Upper lobe of left lung (tissue), 6 donors: ENCODE data around the gene SLC46A1. TPM values are rescaled to one million over a fixed set of nuclear protein-coding genes. Genes with fewer than 3 reads are reported as not detected.

Experiments used
- ATAC-seq, 2 donors: fragments of 200-7000 bp; cut with Tn5 transposase; one replicate each; pipeline ENCODE4 v1.9.1; 2022; ENCODE audit warnings: mild to moderate bottlenecking in 2 of 2, moderate library complexity in 2 of 2; ENCODE audit not compliant: low FRiP score in 2 of 2
- DNase-seq, 2 donors: peaks; one replicate each; pipeline ENCODE4 v3.0.0-alpha.2; 2019 to 2020
- H3K27ac ChIP-seq, 4 donors: fragments of 200-600 bp; sonication (generic); one replicate each; pipeline ENCODE4 v1.5.1; 2016 to 2019
- H3K27me3 ChIP-seq, 4 donors: fragments of 200-600 bp; sonication (generic); one replicate each; pipeline ENCODE4 v1.5.1; 2017 to 2019
- H3K36me3 ChIP-seq, 4 donors: fragments of 200-600 bp; sonication (generic); one replicate each; pipeline ENCODE4 v1.5.1; 2016 to 2019
- H3K4me1 ChIP-seq, 4 donors: fragments of 200-600 bp; sonication (generic); one replicate each; pipeline ENCODE4 v1.5.1; 2018 to 2019
- H3K4me3 ChIP-seq, 4 donors: fragments of 200-600 bp; sonication (generic); one replicate each; pipeline ENCODE4 v1.5.1; 2017 to 2019; ENCODE audit warnings: mild to moderate bottlenecking in 2 of 4, moderate library complexity in 1 of 4
- H3K9me3 ChIP-seq, 4 donors: fragments of 200-600 bp; sonication (generic); one replicate each; pipeline ENCODE4 v1.5.1; 2018 to 2019
- EP300 ChIP-seq, 4 donors: sonication (generic); formaldehyde crosslinking; IDR thresholded peaks; one replicate each; pipeline ENCODE4 v1.5.1; 2017; ENCODE audit warnings: antibody characterized with exemption in 4 of 4, control low read depth in 2 of 4
- POLR2A ChIP-seq, 4 donors: fragments of 450-650 bp; IDR thresholded peaks; one replicate each; pipeline ENCODE4 v1.5.1; 2016 to 2017; ENCODE audit warnings: antibody characterized with exemption in 4 of 4, mild to moderate bottlenecking in 2 of 4
- POLR2AphosphoS5 ChIP-seq, 2 donors: sonication (generic); formaldehyde crosslinking; IDR thresholded peaks; one replicate each; pipeline ENCODE4 v1.5.1; 2017; ENCODE audit warnings: antibody characterized with exemption in 2 of 2
- WGBS, 2 donors: methylation state at CpG; one replicate each; pipeline ENCODE4 v1.1.5; 2017 to 2018; 5-methylcytosine and 5-hydroxymethylcytosine counted together
- total RNA-seq, 6 donors: library from RNA; depleted of rRNA in 4 of 6; stranded (reverse); fragments of >200 nt in 4 of 6; gene quantifications; one replicate each; pipeline versions ENCODE4 v1.1.0 to v1.2.1, GENCODE V29; 2016 to 2021
- TF ChIP-seq, protein P1 (sequence below), 6 experiments: fragments of 450-650 bp in 4 of 6; fragments of 200-600 bp in 2 of 6; sonication (generic) in 2 of 6; IDR thresholded peaks; one replicate each; pipeline ENCODE4 v1.5.1; 2016 to 2019; ENCODE audit warnings: antibody characterized with exemption in 6 of 6
- donor health status: DM: no; HTN: no; CAD: no; lungs with moderate emphysema.
- donor health status: DM: no; HTN: yes; CAD: no; lungs with severe emphysema.

SLC46A1 gene
- total RNA-seq, 6 donors from 2014 or later: 15.0 to 44.0 (median 19.8) TPM

DNA sequence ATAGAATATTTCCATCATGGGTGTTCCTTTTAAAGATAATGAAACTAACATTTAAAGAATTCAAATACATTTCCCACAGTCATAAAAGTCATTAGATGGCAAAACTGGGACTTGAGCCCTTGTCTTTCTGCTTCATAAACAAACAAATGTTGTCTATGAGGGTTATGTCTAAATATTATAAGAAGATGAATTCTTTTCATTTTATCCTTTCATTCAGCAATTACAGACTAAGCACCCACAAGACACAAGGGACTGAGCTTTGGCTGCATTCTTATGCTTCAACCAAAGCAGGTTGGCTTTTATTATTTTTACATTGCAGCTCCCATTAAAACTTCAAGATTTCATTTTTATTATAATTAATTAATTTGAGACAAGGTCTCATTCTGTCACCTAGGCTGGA lies 19.6 kb downstream of the SLC46A1 start:
- no peak for DNase-seq
- TF ChIP-seq EP300 (IDR thresholded peaks at IDR 0.05) (no peak), POLR2AphosphoS5 (IDR thresholded peaks at IDR 0.05) (no peak), POLR2A (IDR thresholded peaks at IDR 0.05) (no peak)
- TF ChIP-seq, protein P1, sequence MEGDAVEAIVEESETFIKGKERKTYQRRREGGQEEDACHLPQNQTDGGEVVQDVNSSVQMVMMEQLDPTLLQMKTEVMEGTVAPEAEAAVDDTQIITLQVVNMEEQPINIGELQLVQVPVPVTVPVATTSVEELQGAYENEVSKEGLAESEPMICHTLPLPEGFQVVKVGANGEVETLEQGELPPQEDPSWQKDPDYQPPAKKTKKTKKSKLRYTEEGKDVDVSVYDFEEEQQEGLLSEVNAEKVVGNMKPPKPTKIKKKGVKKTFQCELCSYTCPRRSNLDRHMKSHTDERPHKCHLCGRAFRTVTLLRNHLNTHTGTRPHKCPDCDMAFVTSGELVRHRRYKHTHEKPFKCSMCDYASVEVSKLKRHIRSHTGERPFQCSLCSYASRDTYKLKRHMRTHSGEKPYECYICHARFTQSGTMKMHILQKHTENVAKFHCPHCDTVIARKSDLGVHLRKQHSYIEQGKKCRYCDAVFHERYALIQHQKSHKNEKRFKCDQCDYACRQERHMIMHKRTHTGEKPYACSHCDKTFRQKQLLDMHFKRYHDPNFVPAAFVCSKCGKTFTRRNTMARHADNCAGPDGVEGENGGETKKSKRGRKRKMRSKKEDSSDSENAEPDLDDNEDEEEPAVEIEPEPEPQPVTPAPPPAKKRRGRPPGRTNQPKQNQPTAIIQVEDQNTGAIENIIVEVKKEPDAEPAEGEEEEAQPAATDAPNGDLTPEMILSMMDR (IDR thresholded peaks at IDR 0.05): no peak
- peaks cover 5 to 30% (median 22%) of the 10 kb centered on the region in 4 donors for H3K4me1 ChIP-seq

DNA sequence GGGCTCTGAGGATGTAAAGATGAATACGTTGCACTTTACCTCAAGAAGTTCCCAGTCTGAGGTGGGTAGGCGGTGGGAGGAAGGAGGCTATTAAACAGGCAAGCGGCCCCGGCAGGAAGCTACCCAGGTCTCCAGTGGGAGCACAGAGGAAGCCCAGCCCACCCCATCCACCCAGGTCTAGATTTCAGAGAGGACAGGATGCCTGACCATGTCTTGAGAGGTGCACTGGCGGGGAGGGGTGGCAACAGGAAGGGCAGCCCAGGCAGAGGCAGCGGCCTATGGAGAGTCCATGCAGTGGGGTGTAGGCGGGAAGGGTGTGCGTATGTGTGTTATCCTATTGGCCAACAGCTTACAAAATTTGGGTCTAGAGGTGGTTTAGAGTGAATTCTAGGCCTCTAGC lies 20.6 kb downstream of the SLC46A1 start:
- Histone ChIP-seq H3K4me1 (peaks cover 15 to 39% (median 31%) of the 10 kb centered on the region in 4 donors), H3K36me3 (peaks cover 7 to 27% (median 16%) of the 10 kb centered on the region in 4 donors), H3K27me3 (no peaks in the 10 kb centered on the region), H3K4me3 (peak overlapping the region in 3 of 4 donors; percentile 57 to 71 (median 64)), H3K27ac (peak overlapping the region in 2 of 4 donors; percentile 73 to 75), H3K9me3 (no peaks in the 10 kb centered on the region)
- no peak for DNase-seq
- TF ChIP-seq POLR2A (IDR thresholded peaks at IDR 0.05): no peak
- no peak for TF ChIP-seq POLR2AphosphoS5 (IDR thresholded peaks at IDR 0.05)
- TF ChIP-seq, protein P1 (IDR thresholded peaks at IDR 0.05): no peak
- no peak for TF ChIP-seq EP300 (IDR thresholded peaks at IDR 0.05)
- ATAC-seq: no peak
- WGBS, 2 donors: 63 to 77% methylated on average over 8 of the region's 8 CpGs

More for the DNA sequence above, 19.6 kb downstream of the SLC46A1 start:
- H3K27ac ChIP-seq: no peak overlapping the region
- H3K27me3 ChIP-seq: no peaks in the 10 kb centered on the region
- H3K4me3 ChIP-seq: no peak overlapping the region
- H3K9me3 ChIP-seq: no peaks in the 10 kb centered on the region
- peaks cover 7 to 37% (median 20%) of the 10 kb centered on the region in 4 donors for H3K36me3 ChIP-seq
- no peak for ATAC-seq

GRCh38 chr17:28385037-28385400 lies 21.0 kb downstream of the SLC46A1 start:
- DNase-seq (peak; percentile 46 to 88), ATAC-seq (peak; percentile 3 to 35)
- Histone ChIP-seq H3K36me3 (peaks cover 4 to 23% (median 16%) of the 10 kb centered on the region in 4 donors), H3K27me3 (no peaks in the 10 kb centered on the region), H3K27ac (peak overlapping the region; percentile 22 to 75 (median 58)), H3K4me1 (peaks cover 18 to 42% (median 35%) of the 10 kb centered on the region in 4 donors), H3K9me3 (no peaks in the 10 kb centered on the region), H3K4me3 (peak overlapping the region; percentile 36 to 71 (median 60))
- WGBS, 2 donors: 44 to 50% methylated on average over 6 to 9 of the region's 29 CpGs
- no peak for TF ChIP-seq EP300 (IDR thresholded peaks at IDR 0.05)
- TF ChIP-seq POLR2AphosphoS5 (IDR thresholded peaks at IDR 0.05): no peak
- TF ChIP-seq, protein P1 (IDR thresholded peaks at IDR 0.05): no peak
- TF ChIP-seq POLR2A (IDR thresholded peaks at IDR 0.05): no peak

GRCh38 chr17:28384281-28385036 lies 21.6 kb downstream of the SLC46A1 start:
- TF ChIP-seq EP300 (IDR thresholded peaks at IDR 0.05): no peak
- TF ChIP-seq, protein P1 (IDR thresholded peaks at IDR 0.05): no peak
- TF ChIP-seq POLR2AphosphoS5 (IDR thresholded peaks at IDR 0.05): peak; percentile 27 to 52
- peak in 2 of 4 donors; percentile 30 to 78 for TF ChIP-seq POLR2A (IDR thresholded peaks at IDR 0.05)
- ATAC-seq: peak; percentile 86 to 93
- peak overlapping the region; percentile 22 to 75 (median 58) for H3K27ac ChIP-seq
- peaks cover 20 to 44% (median 36%) of the 10 kb centered on the region in 4 donors for H3K4me1 ChIP-seq
- H3K36me3 ChIP-seq: peaks cover 0 to 17% (median 11%) of the 10 kb centered on the region in 4 donors
- H3K9me3 ChIP-seq: no peaks in the 10 kb centered on the region
- no peaks in the 10 kb centered on the region for H3K27me3 ChIP-seq
- WGBS, 2 donors: 21 to 40% methylated on average over 21 to 28 of the region's 56 CpGs
- DNase-seq: peak; percentile 86 to 89
- H3K4me3 ChIP-seq: peak overlapping the region; percentile 36 to 71 (median 60)
